Endothelial cell (in vitro differentiated cells): ENCODE measurements around the gene COX4I2. TPM values are rescaled to one million over a fixed set of nuclear protein-coding genes. Genes with fewer than 3 reads are reported as not detected.
A peak's percentile ranks its signal among the peaks of the same experiment; 100 is the strongest.

ENCODE experiments used
- DNase-seq: peaks from one replicate; pipeline ENCODE4 v3.0.0; 2021; ENCODE audit warnings: low spot score
- H3K27ac Mint-ChIP-seq: one replicate; pipeline ENCODE4 v1.8.0; 2021; ENCODE audit warnings: mixed read lengths, inconsistent platforms; ENCODE audit not compliant: unreplicated experiment
- H3K27me3 Mint-ChIP-seq: one replicate; pipeline ENCODE4 v1.8.0; 2021; ENCODE audit warnings: mild to moderate bottlenecking, moderate library complexity, mixed read lengths, inconsistent platforms; ENCODE audit not compliant: unreplicated experiment
- H3K36me3 Mint-ChIP-seq: one replicate; pipeline ENCODE4 v1.8.0; 2021; ENCODE audit warnings: mild to moderate bottlenecking, low read depth, mixed read lengths, inconsistent platforms; ENCODE audit not compliant: unreplicated experiment
- H3K4me1 Mint-ChIP-seq: one replicate; pipeline ENCODE4 v1.8.0; 2021; ENCODE audit warnings: mild to moderate bottlenecking, mixed read lengths, inconsistent platforms; ENCODE audit not compliant: unreplicated experiment
- H3K4me3 Mint-ChIP-seq: one replicate; pipeline ENCODE4 v1.8.0; 2021; ENCODE audit warnings: mild to moderate bottlenecking, mixed read lengths, inconsistent platforms; ENCODE audit not compliant: unreplicated experiment
- H3K9me3 Mint-ChIP-seq: one replicate; pipeline ENCODE4 v1.8.0; 2021; ENCODE audit warnings: mixed read lengths, inconsistent platforms; ENCODE audit not compliant: unreplicated experiment
- CTCF ChIP-seq: fragments of 200-600 bp; sonication (generic); IDR thresholded peaks from one replicate; pipeline ENCODE4 v1.5.0; 2021; ENCODE audit warnings: antibody characterized with exemption; ENCODE audit not compliant: unreplicated experiment
- long read RNA-seq: library from polyadenylated mRNA; unstranded; transcript quantifications from one replicate; pipeline ENCODE4 v2.0.0, GENCODE V29; 2020; ENCODE audit not compliant: unreplicated experiment
- total RNA-seq: library from RNA; stranded (reverse); fragmentation: NEBNext Ultra II Directional; extraction: Animal tissue kit (Norgen Biotek cat#: 25700); gene quantifications from one replicate; pipeline ENCODE4 v1.2.1, GENCODE V29; 2021; ENCODE audit not compliant: unreplicated experiment

COX4I2 gene
- total RNA-seq: not detected
- long read RNA-seq: 0 reads

- Mint-ChIP-seq H3K4me1 (no peaks in the 10 kb centered on the region), H3K27ac (no peak within 1 kb of the TSS), H3K36me3 (no peaks in the 10 kb centered on the region), H3K9me3 (peaks cover 4% of the 10 kb centered on the region), H3K27me3 (no peaks in the 10 kb centered on the region), H3K4me3 (no peak within 1 kb of the TSS)
- no peak for DNase-seq
- no peak for TF ChIP-seq CTCF
Measured at GRCh38 chr20:31637660-31638059, at the start of gene COX4I2. Gene COX4I2 (plus strand): TSS chr20:31637912. CDS start chr20:31639018, 1,106 bp downstream.

GRCh38 chr20:31590717-31591225 is 46.9 kb upstream of the COX4I2 start:
- no peak for DNase-seq
- H3K4me3 Mint-ChIP-seq: no peak overlapping the region
- no peak for TF ChIP-seq CTCF
- H3K9me3 Mint-ChIP-seq: no peaks in the 10 kb centered on the region
- H3K4me1 Mint-ChIP-seq: peaks cover 25% of the 10 kb centered on the region
- H3K27me3 Mint-ChIP-seq: peaks cover 18% of the 10 kb centered on the region
- H3K27ac Mint-ChIP-seq: no peak overlapping the region
- H3K36me3 Mint-ChIP-seq: no peaks in the 10 kb centered on the region

- no peak for DNase-seq
- no peak for TF ChIP-seq CTCF
- Mint-ChIP-seq H3K4me1 (peaks cover 22% of the 10 kb centered on the region), H3K27me3 (peaks cover 16% of the 10 kb centered on the region), H3K27ac (peak overlapping the region; percentile 30), H3K4me3 (no peak overlapping the region), H3K9me3 (no peaks in the 10 kb centered on the region), H3K36me3 (no peaks in the 10 kb centered on the region)
Measured at GRCh38 chr20:31593221-31594001, 44.3 kb upstream of the COX4I2 start.

- Mint-ChIP-seq H3K9me3 (no peaks in the 10 kb centered on the region), H3K4me3 (peak overlapping the region; percentile 3), H3K27ac (peak overlapping the region; percentile 85), H3K4me1 (peaks cover 20% of the 10 kb centered on the region), H3K36me3 (no peaks in the 10 kb centered on the region), H3K27me3 (peaks cover 14% of the 10 kb centered on the region)
- DNase-seq: no peak
- no peak for TF ChIP-seq CTCF
Measured at GRCh38 chr20:31594002-31594557, 43.6 kb upstream of the COX4I2 start.
